DND-41 (cell line): Measurements from ENCODE around the gene TFRC.
"Not testable (repeated sequence)": the region's sequence is repeated elsewhere in the genome, so short reads cannot be mapped to it uniquely, and the experiment has no call there.

Experiments
- CTCF ChIP-seq: IDR thresholded peaks from 2 replicates; pipeline ENCODE4 v1.5.1; 2012; ENCODE audit warnings: borderline replicate concordance, low read length, moderate library complexity, mild to moderate bottlenecking; ENCODE audit not compliant: poor library complexity, severe bottlenecking; ENCODE audit errors: extremely low read depth
- EZH2 ChIP-seq: IDR thresholded peaks from 3 replicates; pipeline ENCODE4 v1.6.1; 2012; ENCODE audit warnings: borderline replicate concordance, low read depth, mild to moderate bottlenecking, moderate library complexity, low read length, inconsistent platforms; ENCODE audit not compliant: severe bottlenecking

GRCh38 chr3:196002721-196003120, 79.2 kb downstream of the TFRC start:
- not testable (repeated sequence) for TF ChIP-seq EZH2, CTCF
